Liver (tissue), 9 donors: ENCODE measurements around the gene ZC3H12C. TPM values are rescaled to one million over a fixed set of nuclear protein-coding genes. Genes with fewer than 3 reads are reported as not detected.

Experiments
- DNase-seq: peaks from one replicate; pipeline ENCODE4 v3.0.0-alpha.2; 2017; ENCODE audit warnings: low spot score
- H3K27ac ChIP-seq, 2 donors: one replicate each; pipeline ENCODE4 v1.7.0; 2013; ENCODE audit warnings: inconsistent platforms in 2 of 2, low read length in 2 of 2, control low read depth in 1 of 2, low read depth in 1 of 2, mild to moderate bottlenecking in 1 of 2
- H3K27me3 ChIP-seq, 4 donors: one replicate each; pipeline versions ENCODE4 v1.6.1 to v1.7.0; 2013; ENCODE audit warnings: low read length in 3 of 4, inconsistent platforms in 1 of 4, mild to moderate bottlenecking in 1 of 4, moderate library complexity in 1 of 4; ENCODE audit not compliant: control insufficient read depth in 4 of 4, insufficient read depth in 4 of 4
- H3K36me3 ChIP-seq, 4 donors: one replicate each; pipeline versions ENCODE4 v1.6.1 to v1.7.0; 2013; ENCODE audit warnings: low read length in 3 of 4, mild to moderate bottlenecking in 3 of 4, low read depth in 1 of 4, moderate library complexity in 1 of 4; ENCODE audit not compliant: control insufficient read depth in 4 of 4, insufficient read depth in 3 of 4
- H3K4me1 ChIP-seq, 4 donors: one replicate each; pipeline versions ENCODE4 v1.6.1 to v1.7.0; 2013; ENCODE audit warnings: low read length in 3 of 4, mild to moderate bottlenecking in 3 of 4, moderate library complexity in 1 of 4; ENCODE audit not compliant: control insufficient read depth in 4 of 4, insufficient read depth in 4 of 4
- H3K4me3 ChIP-seq, 3 donors: one replicate each; pipeline versions ENCODE4 v1.6.1 to v1.7.0; 2013; ENCODE audit warnings: low read length in 3 of 3, control low read depth in 1 of 3, low read depth in 1 of 3, mild to moderate bottlenecking in 1 of 3
- H3K9ac ChIP-seq, 2 donors: one replicate each; pipeline ENCODE4 v1.7.0; 2013; ENCODE audit warnings: low read length in 2 of 2, mild to moderate bottlenecking in 2 of 2, moderate library complexity in 2 of 2, control low read depth in 1 of 2, low read depth in 1 of 2
- H3K9me3 ChIP-seq, 4 donors: one replicate each; pipeline versions ENCODE4 v1.6.1 to v1.7.0; 2013; ENCODE audit warnings: low read length in 3 of 4; ENCODE audit not compliant: control insufficient read depth in 4 of 4
- ATF3 ChIP-seq: IDR thresholded peaks from 2 replicates; pipeline ENCODE4 v1.6.1; 2016; ENCODE audit warnings: antibody characterized with exemption
- CTCF ChIP-seq: fragments of 150-350 bp; IDR thresholded peaks from 2 replicates; pipeline ENCODE4 v1.5.1; 2017; ENCODE audit warnings: improper control_type of control experiment, low read depth, low read length; ENCODE audit not compliant: missing input control
- EGR1 ChIP-seq, 2 donors: IDR thresholded peaks; 2 replicates each; pipeline ENCODE4 v1.6.1; 2016 to 2018; ENCODE audit warnings: antibody characterized with exemption in 2 of 2, low read depth in 2 of 2
- FOXA1 ChIP-seq: IDR thresholded peaks from 2 replicates; pipeline ENCODE4 v1.6.1; 2016; ENCODE audit warnings: antibody characterized with exemption
- GABPA ChIP-seq, 2 donors: IDR thresholded peaks in 1 of 2; conservative IDR thresholded peaks in 1 of 2; 2 replicates each; pipeline ENCODE4 v1.6.1; 2016; ENCODE audit warnings: antibody characterized with exemption in 2 of 2, mild to moderate bottlenecking in 1 of 2, moderate library complexity in 1 of 2
- HNF4A ChIP-seq, 2 donors: conservative IDR thresholded peaks; 2 replicates each; pipeline ENCODE4 v1.6.1; 2016; ENCODE audit warnings: antibody characterized with exemption in 2 of 2, mild to moderate bottlenecking in 2 of 2
- JUND ChIP-seq, 2 donors: IDR thresholded peaks; 2 replicates each; pipeline ENCODE4 v1.6.1; 2016; ENCODE audit warnings: antibody characterized with exemption in 2 of 2
- RXRA ChIP-seq, 2 donors: IDR thresholded peaks; 2 replicates each; pipeline ENCODE4 v1.6.1; 2017 to 2018; ENCODE audit warnings: antibody characterized with exemption in 2 of 2, mild to moderate bottlenecking in 1 of 2
- SP1 ChIP-seq: IDR thresholded peaks from 2 replicates; pipeline ENCODE4 v1.6.1; 2018; ENCODE audit warnings: antibody characterized with exemption, mild to moderate bottlenecking
- TAF1 ChIP-seq: conservative IDR thresholded peaks from 2 replicates; pipeline ENCODE4 v1.6.1; 2016; ENCODE audit warnings: antibody characterized with exemption, mild to moderate bottlenecking
- YY1 ChIP-seq: IDR thresholded peaks from 2 replicates; pipeline ENCODE4 v1.6.1; 2016; ENCODE audit warnings: antibody characterized with exemption, mild to moderate bottlenecking
- ZBTB33 ChIP-seq: IDR thresholded peaks from 2 replicates; pipeline ENCODE4 v1.6.1; 2016; ENCODE audit warnings: antibody characterized with exemption
- WGBS: extraction: QIAGEN DNeasy Blood & Tissue Kit; methylation state at CpG from one replicate; pipeline ENCODE4 v1.1.7; 2013; 5-methylcytosine and 5-hydroxymethylcytosine counted together
- polyA plus RNA-seq, 2 donors: library from polyadenylated mRNA; stranded (reverse) in 1 of 2; unstranded in 1 of 2; fragments of 200-250 nt in 1 of 2; fragments of >200 nt in 1 of 2; fragmentation: Nextera tagmentation in 1 of 2; extraction: Ambion mirVana in 1 of 2; gene quantifications; one replicate each; pipeline versions ENCODE4 v1.2.1 to v1.2.3, GENCODE V29; 2013 to 2015
- total RNA-seq, 2 donors: library from RNA; depleted of rRNA; stranded (reverse); fragments of >200 nt; gene quantifications; one replicate each; pipeline ENCODE4 v1.2.3, GENCODE V29; 2014
- TF ChIP-seq, protein P1 (sequence below): IDR thresholded peaks from 2 replicates; pipeline ENCODE4 v1.6.1; 2016; ENCODE audit warnings: antibody characterized with exemption, mild to moderate bottlenecking
- donor health status: healthy.
- donor health status: healthy.
- donor health status: healthy.
- donor health status: healthy.
- donor health status: healthy.

ZC3H12C gene
- total and polyA plus RNA-seq, 4 donors, result 0.92 to 9.6 (median 2.3) TPM

- TF ChIP-seq ATF3, result no peak
Measured at GRCh38 chr11:110075105-110075846, 17.9 kb upstream of the ZC3H12C start (continued).

DNA sequence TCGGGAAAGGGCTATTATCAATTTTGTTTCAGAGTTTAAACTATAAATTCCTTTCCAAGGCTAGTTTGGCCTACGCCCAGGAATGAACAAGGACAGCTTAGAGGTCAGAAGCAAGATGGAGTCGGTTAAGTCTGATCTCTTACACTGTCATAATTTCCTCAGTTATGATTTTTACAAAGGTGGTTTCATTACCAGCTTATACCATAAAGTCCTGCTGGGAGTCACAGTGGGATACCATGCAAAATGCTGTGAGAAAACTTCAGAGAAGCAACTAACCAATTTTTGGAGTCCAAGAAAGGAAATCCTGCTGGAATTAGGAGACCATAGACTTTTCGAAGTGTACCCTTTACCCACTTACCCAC is 17.4 kb upstream of the ZC3H12C start:
- H3K27ac ChIP-seq, result no peak overlapping the region
- DNase-seq, result no peak
- no peaks in the 10 kb centered on the region for H3K9me3 ChIP-seq
- no peaks in the 10 kb centered on the region for H3K27me3 ChIP-seq
- H3K4me3 ChIP-seq, result no peak overlapping the region
- 75% methylated on average over 4 of the region's 4 CpGs for WGBS
- H3K4me1 ChIP-seq, result no peaks in the 10 kb centered on the region
- no peak for TF ChIP-seq FOXA1
- no peak for TF ChIP-seq HNF4A (conservative IDR thresholded peaks at IDR 0.05)
- TF ChIP-seq TAF1, result no peak
- no peak for TF ChIP-seq ZBTB33
- no peak for TF ChIP-seq SP1
- no peak for TF ChIP-seq RXRA (IDR thresholded peaks at IDR 0.05)
- TF ChIP-seq EGR1 (IDR thresholded peaks at IDR 0.05; ENCODE audit: low read depth in 2 of 2), result no peak
- TF ChIP-seq, protein P1, sequence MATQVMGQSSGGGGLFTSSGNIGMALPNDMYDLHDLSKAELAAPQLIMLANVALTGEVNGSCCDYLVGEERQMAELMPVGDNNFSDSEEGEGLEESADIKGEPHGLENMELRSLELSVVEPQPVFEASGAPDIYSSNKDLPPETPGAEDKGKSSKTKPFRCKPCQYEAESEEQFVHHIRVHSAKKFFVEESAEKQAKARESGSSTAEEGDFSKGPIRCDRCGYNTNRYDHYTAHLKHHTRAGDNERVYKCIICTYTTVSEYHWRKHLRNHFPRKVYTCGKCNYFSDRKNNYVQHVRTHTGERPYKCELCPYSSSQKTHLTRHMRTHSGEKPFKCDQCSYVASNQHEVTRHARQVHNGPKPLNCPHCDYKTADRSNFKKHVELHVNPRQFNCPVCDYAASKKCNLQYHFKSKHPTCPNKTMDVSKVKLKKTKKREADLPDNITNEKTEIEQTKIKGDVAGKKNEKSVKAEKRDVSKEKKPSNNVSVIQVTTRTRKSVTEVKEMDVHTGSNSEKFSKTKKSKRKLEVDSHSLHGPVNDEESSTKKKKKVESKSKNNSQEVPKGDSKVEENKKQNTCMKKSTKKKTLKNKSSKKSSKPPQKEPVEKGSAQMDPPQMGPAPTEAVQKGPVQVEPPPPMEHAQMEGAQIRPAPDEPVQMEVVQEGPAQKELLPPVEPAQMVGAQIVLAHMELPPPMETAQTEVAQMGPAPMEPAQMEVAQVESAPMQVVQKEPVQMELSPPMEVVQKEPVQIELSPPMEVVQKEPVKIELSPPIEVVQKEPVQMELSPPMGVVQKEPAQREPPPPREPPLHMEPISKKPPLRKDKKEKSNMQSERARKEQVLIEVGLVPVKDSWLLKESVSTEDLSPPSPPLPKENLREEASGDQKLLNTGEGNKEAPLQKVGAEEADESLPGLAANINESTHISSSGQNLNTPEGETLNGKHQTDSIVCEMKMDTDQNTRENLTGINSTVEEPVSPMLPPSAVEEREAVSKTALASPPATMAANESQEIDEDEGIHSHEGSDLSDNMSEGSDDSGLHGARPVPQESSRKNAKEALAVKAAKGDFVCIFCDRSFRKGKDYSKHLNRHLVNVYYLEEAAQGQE, result no peak
- no peak for TF ChIP-seq JUND (IDR thresholded peaks at IDR 0.05)
- TF ChIP-seq CTCF, result no peak
- TF ChIP-seq YY1, result no peak
- TF ChIP-seq GABPA (IDR thresholded peaks at IDR 0.05 in 1 of 2, conservative IDR thresholded peaks at IDR 0.05 in 1 of 2), result no peak
- no peaks in the 10 kb centered on the region for H3K36me3 ChIP-seq
- no peak overlapping the region for H3K9ac ChIP-seq
